H1 (cell line): ENCODE data around the gene VOPP1.

Experiments
- GABPA ChIP-seq: IDR thresholded peaks from 2 replicates; pipeline ENCODE4 v1.6.1; 2011; ENCODE audit warnings: mild to moderate bottlenecking, low read length, moderate library complexity, borderline replicate concordance; ENCODE audit not compliant: insufficient read depth
- GTF2F1 ChIP-seq: IDR thresholded peaks from 2 replicates; pipeline ENCODE4 v1.6.1; 2012; ENCODE audit warnings: low read depth, low read length, improper control_type of control experiment, borderline replicate concordance
- PHF8 ChIP-seq: fragments of 200-600 bp; sonication (generic); conservative IDR thresholded peaks from 2 replicates; pipeline ENCODE4 v1.7.1; 2012; ENCODE audit warnings: low read depth, mild to moderate bottlenecking, inconsistent platforms, low read length, moderate library complexity
- TF ChIP-seq, protein P1 (sequence below): IDR thresholded peaks from 2 replicates; pipeline ENCODE4 v1.6.1; 2011; ENCODE audit warnings: low read depth, mild to moderate bottlenecking, low read length; ENCODE audit not compliant: insufficient read depth
- TF ChIP-seq, protein P2 (sequence below), 3 experiments: IDR thresholded peaks; 1 replicate in 2 of 3; 2 replicates in 1 of 3; pipeline versions ENCODE4 v1.5.1 to v1.6.1; 2011; ENCODE audit warnings: low read length in 3 of 3, mild to moderate bottlenecking in 3 of 3, inconsistent platforms in 2 of 3, low read depth in 1 of 3, moderate library complexity in 1 of 3; ENCODE audit not compliant: insufficient read depth in 1 of 3; ENCODE audit errors: control extremely low read depth in 1 of 3

DNA sequence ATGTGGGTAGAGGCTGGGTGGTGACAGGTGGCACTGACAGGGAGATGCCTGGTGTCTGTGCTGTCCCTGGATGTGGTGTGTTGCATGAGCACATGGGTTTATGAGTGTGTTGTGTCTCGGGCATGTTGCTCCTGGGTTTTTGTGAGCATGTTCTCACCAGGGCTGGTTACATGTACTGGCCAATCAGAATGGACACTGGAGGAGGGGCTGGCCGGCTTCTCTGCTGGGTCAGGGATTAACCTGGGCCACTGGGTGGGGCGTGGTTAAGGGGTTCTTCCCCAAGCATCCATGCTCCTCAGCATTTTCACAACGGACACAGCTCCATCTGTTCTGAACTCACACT is 20.8 kb upstream of the VOPP1 start:
- TF ChIP-seq PHF8 (no peak), GABPA (no peak), GTF2F1 (no peak)
- TF ChIP-seq, protein P1, sequence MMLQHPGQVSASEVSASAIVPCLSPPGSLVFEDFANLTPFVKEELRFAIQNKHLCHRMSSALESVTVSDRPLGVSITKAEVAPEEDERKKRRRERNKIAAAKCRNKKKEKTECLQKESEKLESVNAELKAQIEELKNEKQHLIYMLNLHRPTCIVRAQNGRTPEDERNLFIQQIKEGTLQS, result no peak
- TF ChIP-seq, protein P2, sequence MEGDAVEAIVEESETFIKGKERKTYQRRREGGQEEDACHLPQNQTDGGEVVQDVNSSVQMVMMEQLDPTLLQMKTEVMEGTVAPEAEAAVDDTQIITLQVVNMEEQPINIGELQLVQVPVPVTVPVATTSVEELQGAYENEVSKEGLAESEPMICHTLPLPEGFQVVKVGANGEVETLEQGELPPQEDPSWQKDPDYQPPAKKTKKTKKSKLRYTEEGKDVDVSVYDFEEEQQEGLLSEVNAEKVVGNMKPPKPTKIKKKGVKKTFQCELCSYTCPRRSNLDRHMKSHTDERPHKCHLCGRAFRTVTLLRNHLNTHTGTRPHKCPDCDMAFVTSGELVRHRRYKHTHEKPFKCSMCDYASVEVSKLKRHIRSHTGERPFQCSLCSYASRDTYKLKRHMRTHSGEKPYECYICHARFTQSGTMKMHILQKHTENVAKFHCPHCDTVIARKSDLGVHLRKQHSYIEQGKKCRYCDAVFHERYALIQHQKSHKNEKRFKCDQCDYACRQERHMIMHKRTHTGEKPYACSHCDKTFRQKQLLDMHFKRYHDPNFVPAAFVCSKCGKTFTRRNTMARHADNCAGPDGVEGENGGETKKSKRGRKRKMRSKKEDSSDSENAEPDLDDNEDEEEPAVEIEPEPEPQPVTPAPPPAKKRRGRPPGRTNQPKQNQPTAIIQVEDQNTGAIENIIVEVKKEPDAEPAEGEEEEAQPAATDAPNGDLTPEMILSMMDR (IDR thresholded peaks at IDR 0.05; ENCODE audit: control extremely low read depth in 1 of 3, insufficient read depth in 1 of 3, low read depth in 1 of 3, low read length in 3 of 3), result no peak
